Activated CD8-positive, alpha-beta memory T cell treated with anti-CD3 and anti-CD28 coated beads for 1 hour (primary cell): ENCODE results near the gene CNTN4.

Experiments used
- DNase-seq, 2 donors: peaks; one replicate each; pipeline ENCODE4 v3.0.0-alpha.2; 2020; ENCODE audit warnings: low read depth in 1 of 2; ENCODE audit errors: extremely low read depth in 1 of 2

CNTN4 gene

GRCh38 chr3:2839876-2840275 lies 741.2 kb downstream of the CNTN4 start:
- no peak for DNase-seq

- no peak for DNase-seq
These were observed 748.6 kb downstream of the CNTN4 start for GRCh38 chr3:2847062-2847841.

GRCh38 chr3:2849092-2849491 lies 750.4 kb downstream of the CNTN4 start:
- DNase-seq: no peak

- no peak for DNase-seq
These were observed 752.0 kb downstream of the CNTN4 start for GRCh38 chr3:2850701-2851100.

GRCh38 chr3:2851361-2851760 lies 752.7 kb downstream of the CNTN4 start:
- DNase-seq: no peak

GRCh38 chr3:2851835-2852234 lies 753.2 kb downstream of the CNTN4 start:
- no peak for DNase-seq

GRCh38 chr3:2853651-2854050 lies 755.0 kb downstream of the CNTN4 start:
- no peak for DNase-seq

- no peak for DNase-seq
These were observed 757.8 kb downstream of the CNTN4 start for GRCh38 chr3:2856138-2857133.

- no peak for DNase-seq
These were observed 762.0 kb downstream of the CNTN4 start for GRCh38 chr3:2860626-2861025.

GRCh38 chr3:2861120-2861519 lies 762.5 kb downstream of the CNTN4 start:
- no peak for DNase-seq

GRCh38 chr3:2861920-2862319 lies 763.3 kb downstream of the CNTN4 start:
- no peak for DNase-seq

- no peak for DNase-seq
These were observed 763.7 kb downstream of the CNTN4 start for GRCh38 chr3:2862366-2862765.

- no peak for DNase-seq
These were observed 764.5 kb downstream of the CNTN4 start for GRCh38 chr3:2863127-2863526.

- DNase-seq: no peak
These were observed 771.2 kb downstream of the CNTN4 start for GRCh38 chr3:2869905-2870304.

- no peak for DNase-seq
These were observed 772.2 kb downstream of the CNTN4 start for GRCh38 chr3:2870724-2871333.

- DNase-seq: no peak
These were observed 774.2 kb downstream of the CNTN4 start for GRCh38 chr3:2872884-2873283.

- no peak for DNase-seq
These were observed 775.3 kb downstream of the CNTN4 start for GRCh38 chr3:2873986-2874385.

GRCh38 chr3:2875699-2876098 lies 777.0 kb downstream of the CNTN4 start:
- no peak for DNase-seq

GRCh38 chr3:2876362-2876761 lies 777.7 kb downstream of the CNTN4 start:
- DNase-seq: no peak

GRCh38 chr3:2879023-2879422 lies 780.4 kb downstream of the CNTN4 start:
- no peak for DNase-seq

GRCh38 chr3:2879587-2879986 lies 780.9 kb downstream of the CNTN4 start:
- no peak for DNase-seq
